ENCODE data around the gene MAST2. TPM values are rescaled to one million over a fixed set of nuclear protein-coding genes. Genes with fewer than 3 reads are reported as not detected.

The MAST2 gene
- total RNA-seq, 1 experiment from 2014 or later = 36.2 TPM

GRCh38 chr1:46010611-46011010 is 207.2 kb downstream of the MAST2 start:
- DNase-seq = no peak
- Mint-ChIP-seq H3K27me3 (ENCODE audit: unreplicated experiment) (no peaks in the 10 kb centered on the region), H3K9me3 (ENCODE audit: low read depth, unreplicated experiment) (no peaks in the 10 kb centered on the region), H3K4me1 (ENCODE audit: low read depth, unreplicated experiment) (no peaks in the 10 kb centered on the region), H3K27ac (ENCODE audit: unreplicated experiment) (no peak overlapping the region), H3K4me3 (ENCODE audit: low read depth, unreplicated experiment) (no peak overlapping the region), H3K36me3 (ENCODE audit: insufficient read depth, unreplicated experiment) (peaks cover 5% of the 10 kb centered on the region)
- TF ChIP-seq CTCF (IDR thresholded peaks at IDR 0.05; ENCODE audit: unreplicated experiment) = no peak
- BruUV-seq (replicated peaks) = no TSS peak
- CTCF ChIA-PET = no interaction called here
- intact Hi-C loops (cut with micrococcal nuclease; ENCODE audit: unreplicated experiment) = no loop called here

GRCh38 chr1:46011121-46011695 is 207.8 kb downstream of the MAST2 start:
- CTCF ChIA-PET = no interaction called here
- intact Hi-C loops (cut with micrococcal nuclease; ENCODE audit: unreplicated experiment) = no loop called here
- BruUV-seq (replicated peaks) = no TSS peak
- no peak overlapping the region for H3K4me3 Mint-ChIP-seq (ENCODE audit: low read depth, unreplicated experiment)
- no peak for TF ChIP-seq CTCF (IDR thresholded peaks at IDR 0.05; ENCODE audit: unreplicated experiment)
- H3K27ac Mint-ChIP-seq (ENCODE audit: unreplicated experiment) = no peak overlapping the region
- H3K36me3 Mint-ChIP-seq (ENCODE audit: insufficient read depth, unreplicated experiment) = peaks cover 5% of the 10 kb centered on the region
- no peak for DNase-seq
- no peaks in the 10 kb centered on the region for H3K4me1 Mint-ChIP-seq (ENCODE audit: low read depth, unreplicated experiment)
- no peaks in the 10 kb centered on the region for H3K9me3 Mint-ChIP-seq (ENCODE audit: low read depth, unreplicated experiment)
- no peaks in the 10 kb centered on the region for H3K27me3 Mint-ChIP-seq (ENCODE audit: unreplicated experiment)

GRCh38 chr1:46012236-46012635 is 208.8 kb downstream of the MAST2 start:
- Mint-ChIP-seq H3K27ac (ENCODE audit: unreplicated experiment) (no peak overlapping the region), H3K36me3 (ENCODE audit: insufficient read depth, unreplicated experiment) (peaks cover 5% of the 10 kb centered on the region), H3K27me3 (ENCODE audit: unreplicated experiment) (no peaks in the 10 kb centered on the region), H3K4me3 (ENCODE audit: low read depth, unreplicated experiment) (no peak overlapping the region), H3K4me1 (ENCODE audit: low read depth, unreplicated experiment) (no peaks in the 10 kb centered on the region), H3K9me3 (ENCODE audit: low read depth, unreplicated experiment) (no peaks in the 10 kb centered on the region)
- CTCF ChIA-PET = no interaction called here
- no peak for TF ChIP-seq CTCF (IDR thresholded peaks at IDR 0.05; ENCODE audit: unreplicated experiment)
- intact Hi-C loops (cut with micrococcal nuclease; ENCODE audit: unreplicated experiment) = no loop called here
- no peak for DNase-seq
- no TSS peak for BruUV-seq (replicated peaks)

GRCh38 chr1:46013581-46013980 is 210.2 kb downstream of the MAST2 start:
- intact Hi-C loops (cut with micrococcal nuclease; ENCODE audit: unreplicated experiment) = no loop called here
- DNase-seq = no peak
- no peak overlapping the region for H3K27ac Mint-ChIP-seq (ENCODE audit: unreplicated experiment)
- H3K36me3 Mint-ChIP-seq (ENCODE audit: insufficient read depth, unreplicated experiment) = peaks cover 5% of the 10 kb centered on the region
- no peak overlapping the region for H3K4me3 Mint-ChIP-seq (ENCODE audit: low read depth, unreplicated experiment)
- no peak for TF ChIP-seq CTCF (IDR thresholded peaks at IDR 0.05; ENCODE audit: unreplicated experiment)
- BruUV-seq (replicated peaks) = no TSS peak
- H3K27me3 Mint-ChIP-seq (ENCODE audit: unreplicated experiment) = no peaks in the 10 kb centered on the region
- H3K9me3 Mint-ChIP-seq (ENCODE audit: low read depth, unreplicated experiment) = no peaks in the 10 kb centered on the region
- CTCF ChIA-PET = no interaction called here
- H3K4me1 Mint-ChIP-seq (ENCODE audit: low read depth, unreplicated experiment) = no peaks in the 10 kb centered on the region

Data from Calu3 (cell line).